Right forelimb (tissue), 1 donor: Measurements from ENCODE around the gene SRGAP2C.
"Not testable (repeated sequence)": the region's sequence is repeated elsewhere in the genome, so short reads cannot be mapped to it uniquely, and the experiment has no call there.

Experiments
- DNase-seq: peaks from one replicate; pipeline ENCODE4 v3.0.0-alpha.2; 2018

SRGAP2C gene

DNA sequence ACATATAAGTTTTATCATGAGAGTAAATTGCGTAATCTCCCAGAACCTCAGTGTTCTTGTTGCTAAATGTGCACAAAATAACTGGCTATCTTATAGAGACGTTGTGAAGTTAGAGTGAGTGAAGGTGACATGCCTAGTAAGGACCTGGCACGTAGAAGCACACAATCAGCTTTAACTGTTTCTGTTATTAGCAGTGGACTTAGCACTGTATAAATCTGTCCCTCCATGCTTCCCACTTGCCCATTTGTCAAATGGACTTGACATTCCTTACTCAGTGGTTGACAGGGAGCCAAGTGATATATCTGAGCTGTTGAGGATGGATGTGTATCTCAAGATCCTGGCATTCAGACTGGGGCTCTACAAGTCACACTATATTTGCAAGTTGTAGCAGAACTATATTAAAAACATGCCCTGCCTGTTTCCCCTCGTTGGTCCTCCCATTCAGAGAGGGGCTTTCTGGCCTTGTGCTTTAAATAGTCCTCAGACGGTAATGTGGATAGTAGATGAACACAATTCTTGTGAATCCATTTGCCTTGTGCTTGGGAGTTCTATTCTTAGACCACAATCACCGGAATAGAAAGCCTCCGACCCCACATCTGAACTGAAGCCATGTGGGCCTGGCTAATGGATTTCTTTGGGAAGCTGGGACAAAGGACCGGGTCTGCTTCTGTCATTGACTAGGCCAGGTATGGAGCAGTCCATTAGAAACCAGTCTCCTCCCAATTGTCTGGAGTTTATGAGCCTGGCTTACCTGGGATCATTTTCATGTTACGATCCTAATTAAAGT, 43.0 kb downstream of the SRGAP2C start:
- not testable (repeated sequence) for DNase-seq

DNA sequence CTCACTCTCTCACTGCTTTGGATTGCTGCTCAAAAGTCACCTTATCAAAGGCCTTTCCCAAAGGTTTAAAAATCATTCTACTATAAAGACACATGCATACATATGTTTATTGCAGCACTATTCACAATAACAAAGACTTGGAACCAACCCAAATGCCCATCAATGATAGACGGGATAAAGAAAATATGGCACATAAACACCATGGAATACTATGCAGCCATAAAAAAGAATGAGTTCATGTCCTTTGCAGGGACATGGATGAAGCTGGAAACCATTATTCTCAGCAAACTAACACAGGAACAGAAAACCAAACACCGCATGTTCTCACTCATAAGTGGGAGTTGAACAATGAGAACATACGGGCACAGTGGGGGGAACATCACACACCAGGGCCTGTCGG, 45.9 kb downstream of the SRGAP2C start:
- not testable (repeated sequence) for DNase-seq

GRCh38 chr1:121232445-121233125, 47.8 kb downstream of the SRGAP2C start:
- not testable (repeated sequence) for DNase-seq

DNA sequence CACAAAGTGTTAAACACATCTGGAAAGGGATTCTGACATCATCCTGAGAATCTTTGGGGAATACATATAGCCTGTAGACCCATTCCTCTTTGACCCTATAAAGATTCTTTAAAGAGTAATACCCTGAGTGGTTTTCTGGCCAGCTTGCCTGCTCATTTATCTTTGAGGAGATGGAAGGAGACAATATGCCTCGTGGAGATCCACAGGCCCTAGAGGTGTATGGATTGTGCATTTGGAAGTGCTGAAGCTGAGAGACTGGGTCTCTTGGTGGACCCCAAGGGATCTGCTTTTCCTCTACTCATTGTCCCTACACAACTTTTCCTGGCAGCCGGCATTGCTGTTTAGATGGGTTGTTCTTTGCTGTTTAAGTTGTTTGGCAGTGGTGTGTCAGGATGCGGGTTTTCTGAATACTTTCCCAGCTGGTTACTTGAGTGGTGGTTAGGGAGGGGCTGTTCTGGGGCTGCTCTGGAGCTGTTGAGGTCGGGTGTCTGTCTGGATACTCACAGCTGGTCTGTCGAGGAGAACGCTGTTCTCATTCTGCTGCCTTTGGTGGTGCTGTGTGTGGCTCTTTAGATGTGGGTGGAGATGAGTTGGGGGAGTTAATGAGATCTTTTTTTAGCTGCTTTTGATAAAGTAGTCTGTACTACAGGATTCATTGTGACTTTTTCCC, 49.5 kb downstream of the SRGAP2C start:
- not testable (repeated sequence) for DNase-seq

- DNase-seq, result not testable (repeated sequence)
Observed at GRCh38 chr1:121238384-121238783, 53.6 kb downstream of the SRGAP2C start.

DNA sequence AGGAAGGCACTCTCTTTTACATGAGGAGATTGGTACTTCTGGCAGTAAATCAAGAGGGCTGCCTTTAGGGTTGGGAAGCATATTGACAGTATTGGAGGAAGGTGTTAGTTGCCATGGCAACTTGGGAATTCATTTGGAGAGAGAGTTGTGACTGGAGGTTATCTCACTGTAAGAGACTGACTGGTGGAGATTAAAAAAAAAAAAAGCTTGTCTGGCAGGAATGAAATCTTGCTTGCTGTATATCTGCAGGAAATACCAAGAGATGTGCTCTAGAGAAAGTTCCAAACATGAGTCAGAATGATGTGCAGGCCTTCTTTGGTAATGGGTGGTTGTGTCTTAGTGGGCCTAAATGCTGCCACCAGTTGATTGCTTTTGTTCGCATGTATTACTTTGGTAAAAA, 59.1 kb downstream of the SRGAP2C start:
- not testable (repeated sequence) for DNase-seq

DNA sequence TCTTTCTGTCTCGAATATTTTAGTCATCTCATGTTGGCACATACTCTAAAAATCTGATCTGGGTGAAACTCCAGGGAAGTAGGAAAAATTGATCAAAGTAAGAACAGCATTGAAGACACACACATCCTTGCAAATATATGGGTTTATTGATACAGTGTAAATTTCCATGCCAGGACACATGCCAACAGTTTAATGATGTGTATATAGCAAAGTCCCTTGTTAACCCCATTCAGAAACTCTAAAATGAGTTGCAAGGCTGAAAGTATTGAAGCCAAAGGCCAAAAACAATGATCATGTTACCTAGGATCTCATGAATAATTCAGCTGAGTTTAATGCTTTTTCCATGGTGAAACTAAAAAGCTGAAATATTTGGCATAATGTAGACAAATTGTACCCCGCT, 61.6 kb downstream of the SRGAP2C start:
- not testable (repeated sequence) for DNase-seq

DNA sequence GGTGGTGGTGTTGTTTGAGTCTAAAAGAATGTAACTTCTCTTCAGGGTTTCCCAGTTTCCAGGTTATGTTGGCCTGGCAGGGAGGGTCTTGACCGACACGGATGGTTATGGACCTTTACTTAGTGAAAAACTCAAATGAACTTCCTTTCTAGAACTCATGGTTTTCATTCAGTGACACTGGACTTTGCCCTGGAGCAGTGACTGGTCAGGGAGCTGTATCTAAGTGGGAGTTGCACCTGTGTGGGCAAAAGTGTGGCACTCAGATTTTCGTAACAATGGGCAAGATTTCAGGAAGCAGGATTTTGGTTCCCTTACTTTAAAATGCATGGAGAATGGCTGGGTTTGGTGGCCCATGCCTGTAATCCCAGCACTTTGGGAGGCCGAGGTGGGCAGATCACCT, 67.9 kb downstream of the SRGAP2C start:
- not testable (repeated sequence) for DNase-seq

DNA sequence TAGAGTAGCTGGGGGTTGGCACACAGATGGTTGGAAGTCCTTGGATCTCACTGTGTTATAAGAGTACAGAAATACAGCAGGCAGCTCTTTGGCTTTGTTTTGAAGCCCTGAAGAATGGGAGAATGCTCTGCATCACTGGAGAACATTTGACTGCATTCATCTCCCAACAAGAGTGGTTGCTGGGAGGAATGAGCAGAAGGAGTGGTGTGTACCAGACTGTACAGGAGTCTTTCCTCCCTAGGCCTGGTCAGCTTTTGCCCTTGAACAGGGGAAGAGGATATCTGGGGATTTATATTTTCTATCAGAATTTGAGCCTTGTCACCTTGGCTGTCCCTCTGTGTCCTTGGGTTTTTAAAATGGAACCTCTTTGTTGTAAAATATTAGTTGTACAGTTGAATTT, 69.8 kb downstream of the SRGAP2C start:
- DNase-seq, result not testable (repeated sequence)

GRCh38 chr1:121257632-121258031, 72.9 kb downstream of the SRGAP2C start:
- DNase-seq, result not testable (repeated sequence)

- DNase-seq, result not testable (repeated sequence)
Observed at GRCh38 chr1:121258134-121258533, 73.4 kb downstream of the SRGAP2C start.

GRCh38 chr1:121260205-121260604, 75.4 kb downstream of the SRGAP2C start:
- not testable (repeated sequence) for DNase-seq

GRCh38 chr1:121262163-121262562, 77.4 kb downstream of the SRGAP2C start:
- not testable (repeated sequence) for DNase-seq

DNA sequence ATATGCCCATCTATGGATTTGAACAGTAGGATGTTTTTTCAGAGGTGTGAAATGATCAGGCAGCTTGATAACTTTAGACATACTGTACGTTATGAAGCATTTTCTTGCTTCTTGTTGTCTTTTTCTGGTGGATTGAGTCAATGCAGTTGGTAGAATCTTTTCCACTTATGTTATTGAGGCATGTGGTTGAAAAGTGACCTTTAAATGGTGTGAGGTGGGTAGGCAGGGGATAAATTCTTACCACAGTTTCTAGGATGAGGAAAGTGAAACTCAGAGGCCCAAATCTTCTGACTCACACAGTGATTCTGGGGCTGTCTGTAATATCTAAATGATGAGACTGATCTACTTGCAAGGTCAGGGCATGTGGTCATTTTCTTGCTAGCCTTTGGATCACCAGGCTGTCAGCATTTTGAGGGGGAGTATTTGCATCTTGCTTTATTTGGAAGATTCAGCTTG, 79.0 kb downstream of the SRGAP2C start:
- DNase-seq, result not testable (repeated sequence)

DNA sequence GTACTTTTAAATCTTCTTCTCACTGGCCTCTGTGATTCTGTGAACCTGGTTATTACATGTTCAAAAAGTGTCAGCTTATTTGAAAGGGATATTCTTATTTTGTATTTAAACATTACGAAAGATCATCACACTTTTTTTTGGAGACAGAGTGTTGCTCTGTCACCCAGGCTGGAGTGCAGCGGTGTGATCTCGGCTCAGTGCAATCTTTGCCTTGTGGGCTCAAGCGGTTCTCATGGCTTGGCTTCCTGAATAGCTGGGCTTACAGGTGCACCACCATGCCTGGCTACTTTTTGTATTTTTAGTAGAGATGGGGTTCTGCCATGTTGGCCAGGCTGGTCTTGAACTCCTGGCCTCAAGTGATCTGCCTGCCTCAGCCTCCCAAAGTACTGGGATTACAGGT, 82.3 kb downstream of the SRGAP2C start:
- not testable (repeated sequence) for DNase-seq

GRCh38 chr1:121269309-121269708, 84.5 kb downstream of the SRGAP2C start:
- DNase-seq, result not testable (repeated sequence)

- not testable (repeated sequence) for DNase-seq
Observed at GRCh38 chr1:121269973-121270372, 85.2 kb downstream of the SRGAP2C start.

DNA sequence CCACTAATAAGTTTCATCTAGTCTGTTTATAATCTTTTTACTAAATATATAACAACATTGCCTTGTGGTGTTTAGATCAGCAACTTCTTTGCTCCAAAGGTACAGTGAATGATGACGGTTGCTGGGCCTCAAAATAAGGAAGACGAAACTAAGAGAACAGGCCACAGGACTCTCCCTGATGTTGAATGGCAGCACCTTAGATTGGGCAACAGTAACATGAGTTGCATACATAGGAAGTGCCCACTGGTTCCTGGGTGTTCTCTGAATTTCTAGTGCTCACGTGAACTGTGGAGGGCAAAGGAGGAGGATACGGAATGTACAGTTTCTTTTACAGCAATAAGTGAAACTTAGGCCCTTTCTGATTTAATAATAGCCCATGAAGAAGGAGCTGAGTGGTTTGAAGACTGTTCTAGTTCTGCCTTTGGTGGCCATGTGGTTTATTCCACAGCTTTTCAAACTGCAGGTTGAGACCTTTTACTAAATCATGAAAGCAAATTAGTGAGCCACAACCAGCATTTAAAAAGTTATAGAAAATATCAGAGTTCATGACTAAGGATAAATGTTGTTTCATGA, 86.5 kb downstream of the SRGAP2C start:
- not testable (repeated sequence) for DNase-seq

DNA sequence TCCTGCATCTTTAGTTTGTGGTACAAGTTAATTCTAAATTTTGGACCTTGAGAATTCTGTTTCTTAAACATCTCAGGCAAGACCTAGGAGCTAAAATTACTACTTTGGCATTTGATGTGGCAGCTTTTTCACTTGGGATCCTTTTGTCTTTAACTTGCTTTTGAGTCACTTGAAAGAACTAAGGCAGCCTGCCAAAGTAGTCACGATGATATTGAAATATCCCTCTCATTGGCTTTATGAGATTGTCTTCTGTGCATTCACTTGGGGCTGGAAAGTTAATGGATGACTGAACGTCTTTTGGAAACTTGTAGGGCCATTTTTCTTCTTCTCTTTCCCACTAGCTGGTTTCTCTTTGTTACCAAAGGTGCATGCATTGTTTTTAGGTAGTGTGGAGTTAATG, 90.7 kb downstream of the SRGAP2C start:
- not testable (repeated sequence) for DNase-seq

DNA sequence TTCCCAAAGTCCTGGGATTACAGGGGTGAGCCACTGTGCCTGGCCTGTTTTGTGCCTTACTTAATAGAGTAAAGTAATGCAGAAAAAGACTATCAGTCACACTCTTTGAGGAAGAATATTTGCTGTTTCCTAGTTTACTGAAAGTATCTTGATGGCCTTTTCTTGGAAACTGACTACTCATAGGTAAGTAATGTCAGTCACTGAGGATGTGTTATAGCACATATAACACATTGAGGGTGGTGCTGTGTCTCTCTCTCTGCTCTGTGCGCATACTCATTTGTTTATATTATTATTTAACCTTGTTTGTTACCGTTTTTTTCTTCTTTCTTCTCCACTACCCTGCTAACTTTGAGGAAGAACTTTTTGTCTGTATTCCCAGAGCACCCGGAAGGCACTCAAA, 93.4 kb downstream of the SRGAP2C start:
- not testable (repeated sequence) for DNase-seq

DNA sequence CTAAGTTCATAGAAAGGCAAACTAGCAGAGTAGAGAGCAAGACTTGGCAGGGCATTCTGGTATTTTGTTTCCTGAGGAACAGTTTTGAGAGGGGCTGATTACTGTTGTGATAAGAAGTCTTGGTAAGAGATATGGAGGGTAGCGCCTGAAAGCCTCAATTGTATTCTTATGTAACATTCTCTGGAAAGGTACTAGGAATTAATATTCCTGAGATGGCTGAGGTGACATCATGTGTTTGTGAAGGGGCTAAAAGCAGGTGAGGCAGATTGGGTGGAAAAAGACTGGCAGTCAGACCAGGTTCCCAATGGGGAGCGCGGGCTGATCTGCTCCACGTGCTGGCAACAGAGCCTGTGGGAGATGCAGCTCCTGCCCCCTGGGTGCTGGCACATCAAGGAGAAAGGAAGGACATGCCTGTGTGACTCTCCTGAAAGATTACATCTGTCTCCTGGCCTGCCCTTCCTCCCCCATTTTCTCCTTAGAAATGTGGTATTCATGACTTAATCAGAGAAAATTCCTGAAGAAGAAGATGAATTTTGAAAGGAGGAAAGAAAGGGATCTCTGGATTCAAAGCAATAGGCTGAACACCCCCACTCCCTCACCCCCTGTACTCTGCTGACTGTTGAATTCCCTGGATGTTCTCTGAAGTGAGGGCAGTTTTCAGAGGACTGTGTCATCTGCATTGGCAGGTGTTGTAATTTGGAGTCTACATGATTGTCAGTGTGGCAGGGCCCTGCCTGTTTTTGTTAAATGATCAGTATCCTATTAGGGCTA, 94.2 kb downstream of the SRGAP2C start:
- DNase-seq, result not testable (repeated sequence)

GRCh38 chr1:121279548-121279898, 94.7 kb downstream of the SRGAP2C start:
- DNase-seq, result not testable (repeated sequence)
